CD14-positive monocyte (primary cell): ENCODE data around the gene TPR. TPM values are rescaled to one million over a fixed set of nuclear protein-coding genes. Genes with fewer than 3 reads are reported as not detected.
A peak's percentile ranks its signal among the peaks of the same experiment; 100 is the strongest.

Experiments
- DNase-seq, 3 donors: peaks; one replicate each; pipeline ENCODE4 v3.0.0-alpha.2; 2011 to 2022
- H2AFZ ChIP-seq: 2 replicates; pipeline ENCODE4 v1.6.0; 2012; ENCODE audit warnings: mild to moderate bottlenecking, low read depth, low read length, inconsistent platforms; ENCODE audit not compliant: insufficient read depth, poor library complexity, severe bottlenecking
- H3K27ac ChIP-seq, 2 donors: 1 replicate in 1 of 2; 2 replicates in 1 of 2; pipeline ENCODE4 v1.5.1; 2012 to 2013; ENCODE audit warnings: low read length in 2 of 2, control low read depth in 1 of 2, inconsistent platforms in 1 of 2, low read depth in 1 of 2, mild to moderate bottlenecking in 1 of 2
- H3K27me3 ChIP-seq, 2 donors: one replicate each; pipeline versions ENCODE4 v1.6.0 to v1.6.1; 2011 to 2013; ENCODE audit warnings: low read length in 2 of 2; ENCODE audit not compliant: control insufficient read depth in 2 of 2, insufficient read depth in 2 of 2
- H3K36me3 ChIP-seq, 2 donors: replicated peaks in 1 of 2; 1 replicate in 1 of 2; 2 replicates in 1 of 2; pipeline versions ENCODE4 v1.5.1 to v1.6.1; 2012 to 2013; ENCODE audit warnings: low read length in 2 of 2, control low read depth in 1 of 2, inconsistent platforms in 1 of 2, mild to moderate bottlenecking in 1 of 2; ENCODE audit not compliant: insufficient read depth in 2 of 2, control insufficient read depth in 1 of 2
- H3K4me1 ChIP-seq, 2 donors: 1 replicate in 1 of 2; 2 replicates in 1 of 2; pipeline versions ENCODE4 v1.5.1 to v1.6.1; 2012 to 2013; ENCODE audit warnings: low read length in 2 of 2, control low read depth in 1 of 2, inconsistent platforms in 1 of 2, mild to moderate bottlenecking in 1 of 2, moderate library complexity in 1 of 2; ENCODE audit not compliant: insufficient read depth in 2 of 2, control insufficient read depth in 1 of 2
- H3K4me2 ChIP-seq: replicated peaks from 2 replicates; pipeline ENCODE3; 2012; ENCODE audit warnings: low read length, moderate library complexity, mild to moderate bottlenecking; ENCODE audit not compliant: poor library complexity, severe bottlenecking; ENCODE audit errors: extremely low read depth
- H3K4me3 ChIP-seq, 3 experiments: fragments of 200-600 bp in 1 of 3; sonication (generic) in 1 of 3; replicated peaks in 1 of 3; 1 replicate in 2 of 3; 2 replicates in 1 of 3; pipeline ENCODE4 v1.5.1; 2011 to 2013; ENCODE audit warnings: low read length in 3 of 3, mild to moderate bottlenecking in 3 of 3, control low read depth in 2 of 3, low read depth in 2 of 3, inconsistent platforms in 1 of 3, moderate library complexity in 1 of 3
- H3K79me2 ChIP-seq: 2 replicates; pipeline ENCODE4 v1.6.0; 2012; ENCODE audit warnings: mild to moderate bottlenecking, control low read depth, inconsistent platforms, low read length, moderate library complexity; ENCODE audit not compliant: insufficient read depth
- H3K9ac ChIP-seq: 2 replicates; pipeline ENCODE4 v1.6.0; 2017; ENCODE audit warnings: low read length, mild to moderate bottlenecking; ENCODE audit not compliant: insufficient read depth, poor library complexity, severe bottlenecking
- H3K9me3 ChIP-seq, 2 donors: replicated peaks in 1 of 2; 1 replicate in 1 of 2; 2 replicates in 1 of 2; pipeline versions ENCODE4 v1.5.1 to v1.6.1; 2012 to 2013; ENCODE audit warnings: low read length in 2 of 2, control low read depth in 1 of 2; ENCODE audit not compliant: control insufficient read depth in 1 of 2, insufficient read depth in 1 of 2
- H4K20me1 ChIP-seq: 2 replicates; pipeline ENCODE4 v1.6.0; 2012; ENCODE audit warnings: mild to moderate bottlenecking, low read length, control low read depth, moderate library complexity; ENCODE audit not compliant: insufficient read depth
- H3K27ac Mint-ChIP-seq, 7 donors: one replicate each; pipeline ENCODE4 v1.8.0; 2020; ENCODE audit warnings: mild to moderate bottlenecking in 7 of 7, mixed read lengths in 7 of 7, moderate library complexity in 6 of 7, inconsistent platforms in 2 of 7
- H3K27me3 Mint-ChIP-seq, 3 donors: one replicate each; pipeline ENCODE4 v1.8.0; 2021 to 2022; ENCODE audit warnings: low read depth in 3 of 3, mild to moderate bottlenecking in 3 of 3, mixed read lengths in 3 of 3, moderate library complexity in 3 of 3, inconsistent platforms in 1 of 3
- H3K36me3 Mint-ChIP-seq, 2 donors: one replicate each; pipeline ENCODE4 v1.8.0; 2020; ENCODE audit warnings: mixed read lengths in 2 of 2, inconsistent platforms in 1 of 2, mild to moderate bottlenecking in 1 of 2
- H3K4me1 Mint-ChIP-seq: one replicate; pipeline ENCODE4 v1.8.0; 2020; ENCODE audit warnings: mild to moderate bottlenecking, mixed read lengths
- H3K4me3 Mint-ChIP-seq, 2 donors: one replicate each; pipeline ENCODE4 v1.8.0; 2020; ENCODE audit warnings: mild to moderate bottlenecking in 2 of 2, mixed read lengths in 2 of 2, moderate library complexity in 1 of 2
- H3K9me3 Mint-ChIP-seq, 7 donors: one replicate each; pipeline ENCODE4 v1.8.0; 2020 to 2022; ENCODE audit warnings: mixed read lengths in 7 of 7, mild to moderate bottlenecking in 6 of 7, moderate library complexity in 6 of 7, inconsistent platforms in 2 of 7
- CTCF ChIP-seq: fragments of 200-600 bp; IDR thresholded peaks from one replicate; pipeline ENCODE4 v1.8.0; 2022; ENCODE audit warnings: antibody characterized with exemption, mild to moderate bottlenecking
- WGBS: methylation state at CpG from one replicate; pipeline ENCODE4 v1.1.5; 2013; ENCODE audit warnings: missing lambda C conversion rate; ENCODE audit not compliant: insufficient coverage; 5-methylcytosine and 5-hydroxymethylcytosine counted together
- intact Hi-C, 2 donors: fragments of 100-400 bp; cut with micrococcal nuclease; formaldehyde crosslinking; loops; one replicate each; pipeline versions ENCODE4 v1.15.0 to v1.15.1; 2023
- polyA plus RNA-seq, 3 donors: library from polyadenylated mRNA; depleted of rRNA in 1 of 3; unstranded in 2 of 3; stranded (reverse) in 1 of 3; fragments of 300-500 nt in 2 of 3; fragments of >200 nt in 1 of 3; fragmentation: Illumina TruSeq in 2 of 3; gene quantifications; 1 replicate in 2 of 3; 2 replicates in 1 of 3; pipeline ENCODE4 v1.2.3, GENCODE V29; 2012 to 2021

TPR gene
- polyA plus RNA-seq, 3 donors: 4.3 to 23.3 (median 13.2) TPM

- peaks cover 91 to 96% of the 10 kb centered on the region in 2 donors for H3K36me3 ChIP-seq
- Mint-ChIP-seq H3K9me3 (no peaks in the 10 kb centered on the region), H3K27ac (peak overlapping the region in 2 of 7 donors; percentile 1 to 3), H3K36me3 (peaks cover 79 to 83% of the 10 kb centered on the region in 2 donors), H3K4me1 (no peaks in the 10 kb centered on the region), H3K27me3 (no peaks in the 10 kb centered on the region), H3K4me3 (no peak overlapping the region)
- H3K79me2 ChIP-seq: no peaks in the 10 kb centered on the region
- H2AFZ ChIP-seq: no peak overlapping the region
- no peak overlapping the region for H3K27ac ChIP-seq
- no peak overlapping the region for H3K4me2 ChIP-seq
- intact Hi-C loops: no loop called here
- H3K4me1 ChIP-seq: no peaks in the 10 kb centered on the region
- no peak overlapping the region for H3K4me3 ChIP-seq
- TF ChIP-seq CTCF: no peak
- no peak for DNase-seq
- no peaks in the 10 kb centered on the region for H3K9me3 ChIP-seq
- WGBS: 100% methylated on average over 1 of the region's 1 CpG
- H4K20me1 ChIP-seq: no peaks in the 10 kb centered on the region
- H3K27me3 ChIP-seq: no peaks in the 10 kb centered on the region
- no peak overlapping the region for H3K9ac ChIP-seq
Measured at GRCh38 chr1:186326009-186326408, 49.0 kb downstream of the TPR start.

- peaks cover 91 to 96% of the 10 kb centered on the region in 2 donors for H3K36me3 ChIP-seq
- intact Hi-C loops: no loop called here
Measured at GRCh38 chr1:186325239-186325638, 49.8 kb downstream of the TPR start.

More at GRCh38 chr1:186325239-186325638, 49.8 kb downstream of the TPR start:
- no peaks in the 10 kb centered on the region for H4K20me1 ChIP-seq
- Mint-ChIP-seq H3K36me3 (peaks cover 78 to 83% of the 10 kb centered on the region in 2 donors), H3K27ac (no peak overlapping the region), H3K27me3 (no peaks in the 10 kb centered on the region), H3K4me1 (no peaks in the 10 kb centered on the region), H3K9me3 (no peaks in the 10 kb centered on the region), H3K4me3 (no peak overlapping the region)
- H3K4me3 ChIP-seq: no peak overlapping the region
- WGBS: no CpG with 5 or more reads among the region's 2 CpGs
- no peaks in the 10 kb centered on the region for H3K27me3 ChIP-seq
- DNase-seq: no peak
- H2AFZ ChIP-seq: no peak overlapping the region
- TF ChIP-seq CTCF: no peak
- no peak overlapping the region for H3K9ac ChIP-seq
- no peaks in the 10 kb centered on the region for H3K79me2 ChIP-seq
- no peaks in the 10 kb centered on the region for H3K4me1 ChIP-seq
- no peak overlapping the region for H3K4me2 ChIP-seq
- no peak overlapping the region for H3K27ac ChIP-seq
- H3K9me3 ChIP-seq: no peaks in the 10 kb centered on the region
